ENCODE measurements around the gene PSMB7. TPM values are rescaled to one million over a fixed set of nuclear protein-coding genes. Genes with fewer than 3 reads are reported as not detected.

The PSMB7 gene
- total RNA-seq, 2 donors from 2014 or later: 150 to 158 TPM

DNA sequence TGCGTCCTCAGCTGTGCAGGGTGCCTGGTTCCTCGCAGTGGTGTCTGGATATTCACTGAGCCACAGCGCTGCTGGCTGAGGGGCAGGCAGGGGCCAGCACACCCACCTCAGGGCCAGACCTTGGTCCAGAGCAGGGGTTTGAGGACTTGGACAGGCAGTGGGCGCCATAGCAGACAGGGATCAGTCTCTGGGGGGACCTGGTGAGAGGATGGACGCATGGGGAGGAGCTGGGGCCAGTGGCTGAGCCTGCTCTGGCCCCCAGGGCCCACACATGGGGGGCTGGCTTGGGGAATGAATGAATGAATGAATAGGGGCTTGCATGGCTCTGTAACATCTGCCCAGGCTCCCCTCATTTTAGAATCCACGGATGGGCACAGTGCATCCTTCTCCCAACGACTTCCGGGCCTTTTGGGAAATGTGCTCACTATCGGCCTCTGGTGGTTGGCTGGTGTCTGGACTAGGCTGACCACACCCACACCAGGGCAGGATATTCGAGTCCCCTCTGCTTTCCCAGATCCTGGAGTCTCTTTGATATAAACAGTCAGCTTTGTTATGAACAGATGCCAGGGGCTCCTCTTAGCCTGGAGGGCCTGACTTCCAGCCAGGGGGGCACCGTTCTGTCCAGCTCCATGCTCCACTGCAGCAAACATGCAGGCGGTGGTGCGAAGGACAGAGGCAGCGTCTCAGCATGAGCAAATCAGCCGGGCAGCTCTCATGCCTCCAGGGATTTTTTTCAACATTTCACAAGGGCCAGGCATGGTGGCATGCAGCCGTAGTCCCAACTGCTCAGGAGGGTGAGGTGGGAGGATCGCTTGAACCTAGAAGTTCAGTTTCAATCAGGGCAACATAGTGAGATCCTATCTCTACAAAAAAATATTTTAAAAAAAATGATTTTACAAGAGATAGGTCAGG, 94.9 kb downstream of the PSMB7 start:
- TF ChIP-seq POLR2A (IDR thresholded peaks at IDR 0.05) (no peak), POLR2AphosphoS5 (IDR thresholded peaks at IDR 0.05) (peak; percentile 38), CTCF (IDR thresholded peaks at IDR 0.05) (peak; percentile 80 to 90 (median 84))
- H3K27ac ChIP-seq: no peak overlapping the region
- WGBS: 62% methylated on average over 17 of the region's 17 CpGs
- no peaks in the 10 kb centered on the region for H3K27me3 ChIP-seq (replicated peaks; ENCODE audit: insufficient read depth)
- no peaks in the 10 kb centered on the region for H3K9me3 ChIP-seq
- peak; percentile 64 for DNase-seq (ENCODE audit: low spot score)
- no peak overlapping the region for H3K4me3 ChIP-seq
- H3K4me1 ChIP-seq (replicated peaks): no peaks in the 10 kb centered on the region
- intact Hi-C loops (cut with DNase I): loop anchor here (1.0 kb wide), 1 partner anchor 193 kb away; no protein-coding TSS in a partner anchor
- peaks cover 0 to 9% of the 10 kb centered on the region in 2 donors for H3K36me3 ChIP-seq

GRCh38 chr9:124315882-124316281, 99.4 kb downstream of the PSMB7 start:
- Histone ChIP-seq H3K4me1 (replicated peaks) (no peaks in the 10 kb centered on the region), H3K27ac (no peak overlapping the region), H3K4me3 (no peak overlapping the region), H3K9me3 (no peaks in the 10 kb centered on the region), H3K27me3 (replicated peaks; ENCODE audit: insufficient read depth) (no peaks in the 10 kb centered on the region), H3K36me3 (peaks cover 0 to 9% of the 10 kb centered on the region in 2 donors)
- whole genome bisulfite sequencing: 85% methylated on average over 16 of the region's 16 CpGs
- intact Hi-C loops (cut with DNase I): no loop called here
- DNase-seq (ENCODE audit: low spot score): no peak
- TF ChIP-seq CTCF (IDR thresholded peaks at IDR 0.05): no peak
- TF ChIP-seq POLR2AphosphoS5 (IDR thresholded peaks at IDR 0.05): no peak
- TF ChIP-seq POLR2A (IDR thresholded peaks at IDR 0.05): no peak

DNA sequence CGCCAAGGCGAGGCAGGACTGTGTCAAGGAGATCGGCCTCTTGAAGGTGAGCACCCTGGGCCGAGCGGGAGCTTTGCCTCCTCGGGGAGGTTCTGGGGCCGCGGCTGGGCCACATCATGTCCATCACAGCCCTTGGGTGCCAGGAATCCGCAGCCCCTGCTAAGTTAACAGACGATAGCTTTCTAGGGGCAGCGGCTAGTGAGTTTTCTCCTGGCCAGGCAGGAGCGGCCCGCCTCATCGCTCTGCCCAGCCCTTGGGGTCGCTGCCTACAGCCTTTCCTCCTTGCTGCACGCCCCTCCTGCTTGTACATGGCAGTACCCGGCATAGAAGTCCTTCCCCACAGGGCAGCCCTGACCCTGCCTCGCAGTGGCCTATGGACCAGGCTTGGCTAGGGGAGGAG, 101.3 kb downstream of the PSMB7 start:
- no peak for DNase-seq (ENCODE audit: low spot score)
- WGBS: 92% methylated on average over 18 of the region's 18 CpGs
- intact Hi-C loops (cut with DNase I): no loop called here

GRCh38 chr9:124312290-124313265, 102.7 kb downstream of the PSMB7 start:
- TF ChIP-seq POLR2A (IDR thresholded peaks at IDR 0.05) (no peak), CTCF (IDR thresholded peaks at IDR 0.05) (no peak), POLR2AphosphoS5 (IDR thresholded peaks at IDR 0.05) (no peak)
- no peak for DNase-seq (ENCODE audit: low spot score)
- 78% methylated on average over 27 of the region's 27 CpGs for WGBS
- Histone ChIP-seq H3K36me3 (peaks cover 0 to 9% of the 10 kb centered on the region in 2 donors), H3K4me1 (replicated peaks) (no peaks in the 10 kb centered on the region), H3K27ac (no peak overlapping the region), H3K9me3 (no peaks in the 10 kb centered on the region), H3K4me3 (no peak overlapping the region), H3K27me3 (replicated peaks; ENCODE audit: insufficient read depth) (no peaks in the 10 kb centered on the region)
- intact Hi-C loops (cut with DNase I): no loop called here

More for the DNA sequence above, 101.3 kb downstream of the PSMB7 start:
- TF ChIP-seq POLR2A (IDR thresholded peaks at IDR 0.05) (no peak), POLR2AphosphoS5 (IDR thresholded peaks at IDR 0.05) (no peak), CTCF (IDR thresholded peaks at IDR 0.05) (no peak)
- Histone ChIP-seq H3K4me3 (no peak overlapping the region), H3K4me1 (replicated peaks) (no peaks in the 10 kb centered on the region), H3K27me3 (replicated peaks; ENCODE audit: insufficient read depth) (no peaks in the 10 kb centered on the region), H3K27ac (no peak overlapping the region), H3K36me3 (peaks cover 0 to 9% of the 10 kb centered on the region in 2 donors), H3K9me3 (no peaks in the 10 kb centered on the region)
